ENCODE results near the gene DNAAF8. TPM values are rescaled to one million over a fixed set of nuclear protein-coding genes. Genes with fewer than 3 reads are reported as not detected.

Gene DNAAF8
- total RNA-seq, 1 experiment from 2014 or later = 0.39 TPM

GRCh38 chr16:4798456-4798855 lies 64.1 kb downstream of the DNAAF8 start:
- no peak overlapping the region for H3K4me2 ChIP-seq (ENCODE audit: insufficient read depth, insufficient read length, low read length)
- no peak overlapping the region for H3K9ac ChIP-seq (ENCODE audit: extremely low read depth, insufficient read length, low read length)
- no peaks in the 10 kb centered on the region for H3K9me3 ChIP-seq (ENCODE audit: control insufficient read depth, low read depth, low read length)
- H3K9me3 Mint-ChIP-seq = no peaks in the 10 kb centered on the region
- no peaks in the 10 kb centered on the region; the same call in 1 of the 2 replicates for H3K27me3 Mint-ChIP-seq (ENCODE audit: low read depth)
- H3K36me3 Mint-ChIP-seq (ENCODE audit: insufficient read depth in 1 of 3, low read depth in 3 of 3) = peaks cover 3 to 24% (median 12%) of the 10 kb centered on the region in 3 experiments
- H2BK12ac ChIP-seq (ENCODE audit: insufficient read length, low read depth, low read length) = no peak overlapping the region
- no peak for DNase-seq
- H3K4me3 Mint-ChIP-seq = no peak overlapping the region
- H2AK5ac ChIP-seq (ENCODE audit: insufficient read length, low read length) = no peak overlapping the region
- no peak overlapping the region for H4K91ac ChIP-seq (ENCODE audit: insufficient read length, low read depth, low read length)
- no peak overlapping the region for H3K27ac ChIP-seq (ENCODE audit: insufficient read length, low read depth, low read length)
- H2AFZ ChIP-seq (ENCODE audit: low read length) = no peak overlapping the region
- H3K4me1 Mint-ChIP-seq = peaks cover 12 to 18% of the 10 kb centered on the region in 2 experiments
- no peak overlapping the region for H3K27ac Mint-ChIP-seq
- H4K20me1 ChIP-seq (ENCODE audit: control insufficient read depth, insufficient read depth, insufficient read length) = no peaks in the 10 kb centered on the region
- H2BK5ac ChIP-seq (ENCODE audit: insufficient read length, low read length) = no peak overlapping the region
- H3K4me1 ChIP-seq (ENCODE audit: insufficient read depth, low read length) = no peaks in the 10 kb centered on the region
- H4K5ac ChIP-seq (ENCODE audit: insufficient read length, low read depth, low read length) = no peak overlapping the region
- H3K18ac ChIP-seq (ENCODE audit: insufficient read length, low read depth, low read length) = no peak overlapping the region
- H2BK120ac ChIP-seq (ENCODE audit: low read depth, low read length, poor library complexity, severe bottlenecking) = no peak overlapping the region
- H3K56ac ChIP-seq (ENCODE audit: insufficient read length, low read depth, low read length) = no peak overlapping the region
- no peaks in the 10 kb centered on the region for H3K79me1 ChIP-seq (ENCODE audit: insufficient read depth, low read depth, low read length, poor library complexity, severe bottlenecking)
- no peak overlapping the region for H2BK15ac ChIP-seq (ENCODE audit: low read depth, low read length)
- H3K14ac ChIP-seq (ENCODE audit: insufficient read depth, low read length) = no peak overlapping the region
- H3T11ph ChIP-seq (ENCODE audit: low read length) = no peak overlapping the region
- H3K4ac ChIP-seq (ENCODE audit: low read depth, low read length) = no peak overlapping the region
- no peak overlapping the region for H2BK20ac ChIP-seq (ENCODE audit: low read depth, low read length, poor library complexity, severe bottlenecking)
- H3K23me2 ChIP-seq (ENCODE audit: insufficient read length, low read depth, low read length, poor library complexity, severe bottlenecking) = peaks cover 7% of the 10 kb centered on the region
- no peak overlapping the region for H3K23ac ChIP-seq (ENCODE audit: insufficient read length, low read depth, low read length)
- WGBS (ENCODE audit: extremely low coverage, insufficient read length, low lambda C conversion rate) = no CpG with 5 or more reads among the region's 16 CpGs
- H3K79me2 ChIP-seq (ENCODE audit: insufficient read depth, low read length) = no peaks in the 10 kb centered on the region
- H3K27me3 ChIP-seq (ENCODE audit: insufficient read depth, low read length) = no peaks in the 10 kb centered on the region
- TF ChIP-seq CTCF (conservative IDR thresholded peaks at IDR 0.05) = no peak
- H4K8ac ChIP-seq (replicated peaks; ENCODE audit: insufficient read length, low read depth, low read length) = no peak overlapping the region

Other genes with a start within 250 kb of the DNAAF8 start
- gene CDIP1, start 195.8 kb upstream of the DNAAF8 start, total RNA-seq (2021) = 49.7 and 50.5 TPM in 2 replicates
- gene C16orf96, start 178.2 kb upstream of the DNAAF8 start, total RNA-seq (2021) = 1.4 and 2.0 TPM in 2 replicates
- 80.9 and 81.7 TPM in 2 replicates for gene UBALD1, start 119.6 kb upstream of the DNAAF8 start, total RNA-seq (2021)
- 91.6 and 93.9 TPM in 2 replicates for gene MGRN1, start 109.7 kb upstream of the DNAAF8 start, total RNA-seq (2021)
- 49.4 and 50.0 TPM in 2 replicates for gene NUDT16L1, start 41.0 kb upstream of the DNAAF8 start, total RNA-seq (2021)
- gene ANKS3, start 266 bp upstream of the DNAAF8 start, total RNA-seq (2021) = 27.3 and 32.0 TPM in 2 replicates
- gene ZNF500, start 32.6 kb downstream of the DNAAF8 start, total RNA-seq (2021) = 15.9 and 18.3 TPM in 2 replicates
- 0.48 TPM in 1 of 2 replicates, not detected in the other for gene SEPTIN12, start 53.8 kb downstream of the DNAAF8 start, total RNA-seq (2021)
- not detected in 2 replicates for gene SMIM22, start 60.8 kb downstream of the DNAAF8 start, total RNA-seq (2021)
- 33.5 and 36.4 TPM in 2 replicates for gene ROGDI, start 68.1 kb downstream of the DNAAF8 start, total RNA-seq (2021)
- 114 TPM in 2 replicates for gene GLYR1, start 112.8 kb downstream of the DNAAF8 start, total RNA-seq (2021)
- 51.8 and 55.2 TPM in 2 replicates for gene UBN1, start 112.9 kb downstream of the DNAAF8 start, total RNA-seq (2021)
- gene PPL, start 202.6 kb downstream of the DNAAF8 start, total RNA-seq (2021) = 28.2 and 29.2 TPM in 2 replicates
- gene SEC14L5, start 223.8 kb downstream of the DNAAF8 start, total RNA-seq (2021) = 3.2 and 4.1 TPM in 2 replicates